ENCODE data around the gene FHAD1. TPM values are rescaled to one million over a fixed set of nuclear protein-coding genes. Genes with fewer than 3 reads are reported as not detected.

Gene FHAD1
- total RNA-seq, 1 donor from 2014 or later = 1.7 TPM

DNA sequence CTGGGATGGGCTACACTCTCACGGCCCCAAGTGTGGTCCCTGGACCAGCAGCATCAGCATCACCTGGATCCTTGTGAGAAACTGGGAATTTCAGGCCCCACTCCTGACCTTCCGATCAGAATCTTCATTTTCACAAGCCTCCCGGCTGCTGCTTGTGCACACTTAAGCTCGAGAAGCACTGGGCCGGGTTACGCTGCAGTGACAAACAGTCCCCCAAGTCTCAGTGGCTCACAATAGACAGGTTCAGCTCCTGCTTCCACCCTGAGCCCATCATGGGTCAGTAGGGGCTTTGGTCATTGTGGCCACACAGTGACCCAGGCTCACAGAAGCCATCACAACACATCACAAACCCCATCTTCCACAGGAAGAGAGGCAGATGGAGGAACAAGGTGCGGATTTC lies 63.5 kb downstream of the FHAD1 start:
- H3K4me3 Mint-ChIP-seq = no peak overlapping the region
- DNase-seq (ENCODE audit: low read depth, low spot score) = no peak
- no peaks in the 10 kb centered on the region for H3K4me1 Mint-ChIP-seq
- no peaks in the 10 kb centered on the region for H3K27me3 Mint-ChIP-seq (ENCODE audit: low read depth)
- H3K36me3 Mint-ChIP-seq (ENCODE audit: low read depth) = no peaks in the 10 kb centered on the region
- H3K9me3 Mint-ChIP-seq = peaks cover 9% of the 10 kb centered on the region
- no peak overlapping the region for H3K27ac Mint-ChIP-seq (ENCODE audit: unreplicated experiment)
- TF ChIP-seq, protein P1, sequence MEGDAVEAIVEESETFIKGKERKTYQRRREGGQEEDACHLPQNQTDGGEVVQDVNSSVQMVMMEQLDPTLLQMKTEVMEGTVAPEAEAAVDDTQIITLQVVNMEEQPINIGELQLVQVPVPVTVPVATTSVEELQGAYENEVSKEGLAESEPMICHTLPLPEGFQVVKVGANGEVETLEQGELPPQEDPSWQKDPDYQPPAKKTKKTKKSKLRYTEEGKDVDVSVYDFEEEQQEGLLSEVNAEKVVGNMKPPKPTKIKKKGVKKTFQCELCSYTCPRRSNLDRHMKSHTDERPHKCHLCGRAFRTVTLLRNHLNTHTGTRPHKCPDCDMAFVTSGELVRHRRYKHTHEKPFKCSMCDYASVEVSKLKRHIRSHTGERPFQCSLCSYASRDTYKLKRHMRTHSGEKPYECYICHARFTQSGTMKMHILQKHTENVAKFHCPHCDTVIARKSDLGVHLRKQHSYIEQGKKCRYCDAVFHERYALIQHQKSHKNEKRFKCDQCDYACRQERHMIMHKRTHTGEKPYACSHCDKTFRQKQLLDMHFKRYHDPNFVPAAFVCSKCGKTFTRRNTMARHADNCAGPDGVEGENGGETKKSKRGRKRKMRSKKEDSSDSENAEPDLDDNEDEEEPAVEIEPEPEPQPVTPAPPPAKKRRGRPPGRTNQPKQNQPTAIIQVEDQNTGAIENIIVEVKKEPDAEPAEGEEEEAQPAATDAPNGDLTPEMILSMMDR (conservative IDR thresholded peaks at IDR 0.05) = no peak

- TF ChIP-seq, protein P1 (conservative IDR thresholded peaks at IDR 0.05) = no peak
These were observed 64.2 kb downstream of the FHAD1 start for GRCh38 chr1:15311122-15311822.

GRCh38 chr1:15311880-15312279 lies 64.9 kb downstream of the FHAD1 start:
- peaks cover 4% of the 10 kb centered on the region for H3K9me3 Mint-ChIP-seq
- TF ChIP-seq, protein P1 (conservative IDR thresholded peaks at IDR 0.05) = no peak
- no peak overlapping the region for H3K27ac Mint-ChIP-seq (ENCODE audit: unreplicated experiment)
- H3K4me3 Mint-ChIP-seq = no peak overlapping the region
- H3K27me3 Mint-ChIP-seq (ENCODE audit: low read depth) = no peaks in the 10 kb centered on the region
- DNase-seq (ENCODE audit: low read depth, low spot score) = no peak
- no peaks in the 10 kb centered on the region for H3K4me1 Mint-ChIP-seq
- H3K36me3 Mint-ChIP-seq (ENCODE audit: low read depth) = no peaks in the 10 kb centered on the region

More at GRCh38 chr1:15311122-15311822, 64.2 kb downstream of the FHAD1 start:
- no peaks in the 10 kb centered on the region for H3K4me1 Mint-ChIP-seq
- H3K4me3 Mint-ChIP-seq = no peak overlapping the region
- H3K9me3 Mint-ChIP-seq = peaks cover 4% of the 10 kb centered on the region
- H3K27ac Mint-ChIP-seq (ENCODE audit: unreplicated experiment) = no peak overlapping the region
- no peaks in the 10 kb centered on the region for H3K36me3 Mint-ChIP-seq (ENCODE audit: low read depth)
- H3K27me3 Mint-ChIP-seq (ENCODE audit: low read depth) = no peaks in the 10 kb centered on the region
- DNase-seq (ENCODE audit: low read depth, low spot score) = no peak

- Mint-ChIP-seq H3K4me3 (no peak overlapping the region), H3K36me3 (ENCODE audit: low read depth) (no peaks in the 10 kb centered on the region), H3K4me1 (no peaks in the 10 kb centered on the region), H3K9me3 (no peaks in the 10 kb centered on the region), H3K27ac (ENCODE audit: unreplicated experiment) (no peak overlapping the region), H3K27me3 (ENCODE audit: low read depth) (no peaks in the 10 kb centered on the region)
- TF ChIP-seq, protein P1 (conservative IDR thresholded peaks at IDR 0.05) = no peak
- DNase-seq (ENCODE audit: low read depth, low spot score) = no peak
These were observed 65.8 kb downstream of the FHAD1 start for GRCh38 chr1:15312626-15313411.

DNA sequence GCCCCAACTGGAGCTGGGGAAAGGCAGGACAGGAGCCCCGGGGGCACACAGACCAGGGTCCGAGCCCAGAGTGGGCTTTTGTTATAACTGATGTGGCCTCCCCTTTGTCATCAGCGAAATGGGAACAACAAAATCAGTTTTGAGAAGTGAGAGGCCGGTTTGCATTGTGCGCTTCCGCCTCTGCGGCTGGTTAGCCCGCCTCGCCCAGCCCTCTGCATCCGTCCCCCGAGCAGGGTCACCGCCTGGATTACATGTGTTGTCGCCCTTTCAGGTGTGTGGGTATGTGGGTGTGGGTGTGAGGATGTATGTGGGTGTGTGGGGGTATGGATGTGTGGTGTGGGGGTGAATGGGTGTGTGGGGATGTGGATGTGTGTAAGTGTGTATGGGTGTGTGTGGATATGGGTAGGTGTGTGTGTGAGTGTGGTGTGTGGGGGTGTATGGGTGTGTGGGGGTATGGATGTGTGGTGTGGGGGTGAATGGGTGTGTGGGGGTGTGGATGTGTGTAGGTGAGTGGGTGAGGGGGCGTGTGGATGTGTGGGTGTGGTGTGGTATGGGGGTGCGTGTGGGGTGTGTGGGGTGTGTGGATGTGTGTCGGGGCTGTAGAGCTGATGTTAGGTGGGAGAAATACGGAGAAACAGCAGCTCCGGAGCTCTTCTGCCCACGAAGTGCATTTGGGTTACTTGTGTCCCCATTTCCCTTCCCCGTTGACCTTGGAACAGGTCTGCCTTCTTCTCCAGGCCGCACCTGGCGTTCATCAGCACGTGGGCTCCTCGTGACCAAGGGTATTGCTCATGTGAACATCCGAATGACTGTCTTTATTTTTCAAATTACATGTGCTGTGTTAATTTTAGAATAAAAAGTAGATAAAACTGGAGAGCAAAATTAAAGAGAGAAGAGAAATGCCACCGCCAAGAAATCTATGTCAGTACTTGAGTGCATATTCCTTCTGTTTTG lies 67.6 kb downstream of the FHAD1 start:
- H3K9me3 Mint-ChIP-seq = no peaks in the 10 kb centered on the region
- no peak overlapping the region for H3K4me3 Mint-ChIP-seq
- no peaks in the 10 kb centered on the region for H3K27me3 Mint-ChIP-seq (ENCODE audit: low read depth)
- no peaks in the 10 kb centered on the region for H3K4me1 Mint-ChIP-seq
- H3K27ac Mint-ChIP-seq (ENCODE audit: unreplicated experiment) = no peak overlapping the region
- DNase-seq (ENCODE audit: low read depth, low spot score) = no peak
- TF ChIP-seq, protein P1 (conservative IDR thresholded peaks at IDR 0.05) = no peak
- H3K36me3 Mint-ChIP-seq (ENCODE audit: low read depth) = no peaks in the 10 kb centered on the region
